Body of pancreas (tissue), 4 donors: ENCODE results near the gene YES1.

Experiments used
- CTCF ChIP-seq, 7 experiments: fragments of 450-650 bp in 4 of 7; fragments of 200-600 bp in 3 of 7; sonication (generic) in 3 of 7; IDR thresholded peaks; one replicate each; pipeline ENCODE4 v1.5.1; 2016 to 2019; ENCODE audit warnings: antibody characterized with exemption in 7 of 7
- POLR2A ChIP-seq, 3 donors: fragments of 450-650 bp; IDR thresholded peaks; one replicate each; pipeline ENCODE4 v1.6.1; 2016; ENCODE audit warnings: antibody characterized with exemption in 3 of 3, mild to moderate bottlenecking in 2 of 3

GRCh38 chr18:811182-811891 lies 705 bp downstream of the YES1 start:
- TF ChIP-seq POLR2A (IDR thresholded peaks at IDR 0.05), result no peak
- no peak for TF ChIP-seq CTCF (IDR thresholded peaks at IDR 0.05)
